ENCODE data around the gene TMEM147. TPM values are rescaled to one million over a fixed set of nuclear protein-coding genes. Genes with fewer than 3 reads are reported as not detected.
A peak's percentile ranks its signal among the peaks of the same experiment; 100 is the strongest.

The TMEM147 gene
- total RNA-seq, 2 experiments from 2014 or later, result 20.3 to 22.0 TPM

DNA sequence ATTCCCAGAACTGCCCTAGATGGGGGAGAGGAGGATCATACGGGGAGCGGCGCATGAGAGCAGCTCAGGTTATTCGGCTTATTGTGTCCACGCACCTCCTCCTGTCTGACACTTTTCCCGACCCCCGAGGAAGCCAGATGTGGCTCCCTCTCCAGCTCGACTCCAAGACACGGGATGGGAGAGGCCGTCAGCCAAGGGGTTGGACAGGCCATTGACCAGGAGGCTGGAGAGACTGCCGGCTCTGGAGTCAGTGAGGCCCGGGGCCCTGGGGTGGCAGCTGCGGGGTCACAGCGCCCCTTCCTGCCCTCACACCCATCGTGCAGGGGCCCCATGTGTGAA is 34.8 kb upstream of the TMEM147 start:
- Histone ChIP-seq H3K27ac (ENCODE audit: low read depth in 1 of 2, low read length in 2 of 2) (no peak overlapping the region), H3K4me1 (ENCODE audit: insufficient read depth, low read length) (peaks cover 20% of the 10 kb centered on the region), H3K4me3 (ENCODE audit: low read length) (peak overlapping the region; percentile 52), H3K36me3 (ENCODE audit: insufficient read depth, low read length) (no peaks in the 10 kb centered on the region), H3K9me3 (ENCODE audit: control insufficient read depth in 1 of 2, insufficient read depth in 1 of 2, low read length in 2 of 2) (peaks cover 0 to 3% of the 10 kb centered on the region in 2 experiments), H3K27me3 (ENCODE audit: control insufficient read depth in 1 of 2, insufficient read depth in 2 of 2, low read length in 2 of 2) (peaks cover 26 to 30% of the 10 kb centered on the region in 2 experiments)
- POLR2A ChIA-PET, result interaction anchor here (0.6 to 2.1 kb wide), 3 partner anchors 16 to 138 kb away, joined by 3 to 7 read pairs (median 4); partner anchors contain the start of gene COX6B1
- ATAC-seq (ENCODE audit: poor library complexity), result no peak
- no peak overlapping the region for H3K27ac Mint-ChIP-seq
- CTCF ChIA-PET, result interaction anchor here (0.6 to 2.1 kb wide), 8 partner anchors 11 to 375 kb away, joined by 3 to 12 read pairs (median 4); partner anchors contain the start of gene HAUS5
- DNase-seq, result no peak
- no peaks in the 10 kb centered on the region for H3K36me3 Mint-ChIP-seq (ENCODE audit: low read depth)
- intact Hi-C loops (cut with DNase I, micrococcal nuclease), result loop anchor here (1.0 kb wide), 2 partner anchors 82 to 206 kb away; no protein-coding TSS in a partner anchor
- TF ChIP-seq, protein P1, sequence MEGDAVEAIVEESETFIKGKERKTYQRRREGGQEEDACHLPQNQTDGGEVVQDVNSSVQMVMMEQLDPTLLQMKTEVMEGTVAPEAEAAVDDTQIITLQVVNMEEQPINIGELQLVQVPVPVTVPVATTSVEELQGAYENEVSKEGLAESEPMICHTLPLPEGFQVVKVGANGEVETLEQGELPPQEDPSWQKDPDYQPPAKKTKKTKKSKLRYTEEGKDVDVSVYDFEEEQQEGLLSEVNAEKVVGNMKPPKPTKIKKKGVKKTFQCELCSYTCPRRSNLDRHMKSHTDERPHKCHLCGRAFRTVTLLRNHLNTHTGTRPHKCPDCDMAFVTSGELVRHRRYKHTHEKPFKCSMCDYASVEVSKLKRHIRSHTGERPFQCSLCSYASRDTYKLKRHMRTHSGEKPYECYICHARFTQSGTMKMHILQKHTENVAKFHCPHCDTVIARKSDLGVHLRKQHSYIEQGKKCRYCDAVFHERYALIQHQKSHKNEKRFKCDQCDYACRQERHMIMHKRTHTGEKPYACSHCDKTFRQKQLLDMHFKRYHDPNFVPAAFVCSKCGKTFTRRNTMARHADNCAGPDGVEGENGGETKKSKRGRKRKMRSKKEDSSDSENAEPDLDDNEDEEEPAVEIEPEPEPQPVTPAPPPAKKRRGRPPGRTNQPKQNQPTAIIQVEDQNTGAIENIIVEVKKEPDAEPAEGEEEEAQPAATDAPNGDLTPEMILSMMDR (IDR thresholded peaks at IDR 0.05), result no peak
- H3K27me3 Mint-ChIP-seq, result peaks cover 76% of the 10 kb centered on the region
- H3K9me3 Mint-ChIP-seq, result no peaks in the 10 kb centered on the region
- H3K4me3 Mint-ChIP-seq, result no peak overlapping the region
- H3K4me1 Mint-ChIP-seq (ENCODE audit: low read depth), result peaks cover 17% of the 10 kb centered on the region

GRCh38 chr19:35511337-35511736 is 34.1 kb upstream of the TMEM147 start:
- TF ChIP-seq, protein P1 (IDR thresholded peaks at IDR 0.05), result no peak
- ATAC-seq (ENCODE audit: poor library complexity), result no peak
- POLR2A ChIA-PET, result no interaction called here
- H3K9me3 Mint-ChIP-seq, result no peaks in the 10 kb centered on the region
- H3K9me3 ChIP-seq (ENCODE audit: control insufficient read depth in 1 of 2, insufficient read depth in 1 of 2, low read length in 2 of 2), result peaks cover 0 to 3% of the 10 kb centered on the region in 2 experiments
- DNase-seq, result no peak
- no peaks in the 10 kb centered on the region for H3K36me3 ChIP-seq (ENCODE audit: insufficient read depth, low read length)
- CTCF ChIA-PET, result interaction anchor here (1.6 kb wide), 1 partner anchor 11 kb away, joined by 4 read pairs; no protein-coding TSS in a partner anchor
- no peak overlapping the region for H3K27ac ChIP-seq (ENCODE audit: low read depth in 1 of 2, low read length in 2 of 2)
- no peak overlapping the region for H3K4me3 ChIP-seq (ENCODE audit: low read length)
- H3K4me1 ChIP-seq (ENCODE audit: insufficient read depth, low read length), result peaks cover 20% of the 10 kb centered on the region
- intact Hi-C loops (cut with DNase I, micrococcal nuclease), result no loop called here
- no peak overlapping the region for H3K27ac Mint-ChIP-seq
- H3K4me1 Mint-ChIP-seq (ENCODE audit: low read depth), result peaks cover 17% of the 10 kb centered on the region
- H3K27me3 Mint-ChIP-seq, result peaks cover 74% of the 10 kb centered on the region
- H3K36me3 Mint-ChIP-seq (ENCODE audit: low read depth), result no peaks in the 10 kb centered on the region
- H3K27me3 ChIP-seq (ENCODE audit: control insufficient read depth in 1 of 2, insufficient read depth in 2 of 2, low read length in 2 of 2), result peaks cover 24 to 26% of the 10 kb centered on the region in 2 experiments
- no peak overlapping the region for H3K4me3 Mint-ChIP-seq

GRCh38 chr19:35512831-35513627 is 32.4 kb upstream of the TMEM147 start:
- no peak overlapping the region for H3K27ac ChIP-seq (ENCODE audit: low read depth in 1 of 2, low read length in 2 of 2)
- peaks cover 0 to 3% of the 10 kb centered on the region in 2 experiments for H3K9me3 ChIP-seq (ENCODE audit: control insufficient read depth in 1 of 2, insufficient read depth in 1 of 2, low read length in 2 of 2)
- no peak overlapping the region for H3K4me3 Mint-ChIP-seq
- H3K27me3 Mint-ChIP-seq, result peaks cover 65% of the 10 kb centered on the region
- H3K4me3 ChIP-seq (ENCODE audit: low read length), result no peak overlapping the region
- H3K4me1 Mint-ChIP-seq (ENCODE audit: low read depth), result peaks cover 17% of the 10 kb centered on the region
- ATAC-seq (ENCODE audit: poor library complexity) (no peak), DNase-seq (no peak)
- POLR2A ChIA-PET, result no interaction called here
- H3K36me3 ChIP-seq (ENCODE audit: insufficient read depth, low read length), result no peaks in the 10 kb centered on the region
- H3K27ac Mint-ChIP-seq, result no peak overlapping the region
- intact Hi-C loops (cut with DNase I, micrococcal nuclease), result no loop called here
- CTCF ChIA-PET, result no interaction called here
- no peaks in the 10 kb centered on the region for H3K9me3 Mint-ChIP-seq
- no peaks in the 10 kb centered on the region for H3K36me3 Mint-ChIP-seq (ENCODE audit: low read depth)
- peaks cover 20% of the 10 kb centered on the region for H3K4me1 ChIP-seq (ENCODE audit: insufficient read depth, low read length)
- TF ChIP-seq, protein P1 (IDR thresholded peaks at IDR 0.05), result no peak
- peaks cover 19% of the 10 kb centered on the region in 2 experiments for H3K27me3 ChIP-seq (ENCODE audit: control insufficient read depth in 1 of 2, insufficient read depth in 2 of 2, low read length in 2 of 2)
